ENCODE measurements around the gene ABHD14A.

Gene ABHD14A

GRCh38 chr3:52013802-52014598 lies 39.1 kb downstream of the ABHD14A start:
- Histone ChIP-seq H3K4me3 (ENCODE audit: low read depth in 1 of 2, low read length in 1 of 2) (no peak overlapping the region), H3K9me3 (no peaks in the 10 kb centered on the region), H3K27me3 (no peaks in the 10 kb centered on the region), H3K27ac (no peak overlapping the region), H3K4me1 (ENCODE audit: control insufficient read depth in 1 of 2, insufficient read depth in 1 of 2, low read depth in 1 of 2, low read length in 1 of 2) (no peaks in the 10 kb centered on the region), H3K36me3 (no peaks in the 10 kb centered on the region)
- TF ChIP-seq CTCF (IDR thresholded peaks at IDR 0.05), result no peak

- H3K27me3 ChIP-seq, result no peaks in the 10 kb centered on the region
- TF ChIP-seq CTCF (IDR thresholded peaks at IDR 0.05), result no peak
- no peaks in the 10 kb centered on the region for H3K36me3 ChIP-seq
Measured at GRCh38 chr3:52014613-52015012, 39.7 kb downstream of the ABHD14A start.

GRCh38 chr3:52015438-52016228 lies 40.8 kb downstream of the ABHD14A start:
- TF ChIP-seq CTCF (IDR thresholded peaks at IDR 0.05), result no peak
- no peaks in the 10 kb centered on the region for H3K9me3 ChIP-seq
- H3K27me3 ChIP-seq, result no peaks in the 10 kb centered on the region
- H3K27ac ChIP-seq, result no peak overlapping the region
- no peaks in the 10 kb centered on the region for H3K36me3 ChIP-seq
- no peaks in the 10 kb centered on the region for H3K4me1 ChIP-seq (ENCODE audit: control insufficient read depth in 1 of 2, insufficient read depth in 1 of 2, low read depth in 1 of 2, low read length in 1 of 2)
- H3K4me3 ChIP-seq (ENCODE audit: low read depth in 1 of 2, low read length in 1 of 2), result no peak overlapping the region

More at GRCh38 chr3:52014613-52015012, 39.7 kb downstream of the ABHD14A start:
- H3K4me1 ChIP-seq (ENCODE audit: control insufficient read depth in 1 of 2, insufficient read depth in 1 of 2, low read depth in 1 of 2, low read length in 1 of 2), result no peaks in the 10 kb centered on the region
- H3K9me3 ChIP-seq, result no peaks in the 10 kb centered on the region
- H3K27ac ChIP-seq, result no peak overlapping the region
- H3K4me3 ChIP-seq (ENCODE audit: low read depth in 1 of 2, low read length in 1 of 2), result no peak overlapping the region

GRCh38 chr3:52017586-52017985 lies 42.7 kb downstream of the ABHD14A start:
- Histone ChIP-seq H3K27me3 (no peaks in the 10 kb centered on the region), H3K36me3 (no peaks in the 10 kb centered on the region), H3K4me1 (ENCODE audit: control insufficient read depth in 1 of 2, insufficient read depth in 1 of 2, low read depth in 1 of 2, low read length in 1 of 2) (no peaks in the 10 kb centered on the region), H3K27ac (no peak overlapping the region), H3K4me3 (ENCODE audit: low read depth in 1 of 2, low read length in 1 of 2) (no peak overlapping the region), H3K9me3 (no peaks in the 10 kb centered on the region)
- no peak for TF ChIP-seq CTCF (IDR thresholded peaks at IDR 0.05)

GRCh38 chr3:52018319-52019000 lies 43.6 kb downstream of the ABHD14A start:
- H3K36me3 ChIP-seq, result no peaks in the 10 kb centered on the region
- no peaks in the 10 kb centered on the region for H3K9me3 ChIP-seq
- H3K4me3 ChIP-seq (ENCODE audit: low read depth in 1 of 2, low read length in 1 of 2), result no peak overlapping the region
- no peaks in the 10 kb centered on the region for H3K4me1 ChIP-seq (ENCODE audit: control insufficient read depth in 1 of 2, insufficient read depth in 1 of 2, low read depth in 1 of 2, low read length in 1 of 2)
- no peaks in the 10 kb centered on the region for H3K27me3 ChIP-seq
- TF ChIP-seq CTCF (IDR thresholded peaks at IDR 0.05), result no peak
- H3K27ac ChIP-seq, result no peak overlapping the region
